Measurements from ENCODE around the gene ATP6V0B.
A peak's percentile ranks its signal among the peaks of the same experiment; 100 is the strongest.

ATP6V0B gene

DNA sequence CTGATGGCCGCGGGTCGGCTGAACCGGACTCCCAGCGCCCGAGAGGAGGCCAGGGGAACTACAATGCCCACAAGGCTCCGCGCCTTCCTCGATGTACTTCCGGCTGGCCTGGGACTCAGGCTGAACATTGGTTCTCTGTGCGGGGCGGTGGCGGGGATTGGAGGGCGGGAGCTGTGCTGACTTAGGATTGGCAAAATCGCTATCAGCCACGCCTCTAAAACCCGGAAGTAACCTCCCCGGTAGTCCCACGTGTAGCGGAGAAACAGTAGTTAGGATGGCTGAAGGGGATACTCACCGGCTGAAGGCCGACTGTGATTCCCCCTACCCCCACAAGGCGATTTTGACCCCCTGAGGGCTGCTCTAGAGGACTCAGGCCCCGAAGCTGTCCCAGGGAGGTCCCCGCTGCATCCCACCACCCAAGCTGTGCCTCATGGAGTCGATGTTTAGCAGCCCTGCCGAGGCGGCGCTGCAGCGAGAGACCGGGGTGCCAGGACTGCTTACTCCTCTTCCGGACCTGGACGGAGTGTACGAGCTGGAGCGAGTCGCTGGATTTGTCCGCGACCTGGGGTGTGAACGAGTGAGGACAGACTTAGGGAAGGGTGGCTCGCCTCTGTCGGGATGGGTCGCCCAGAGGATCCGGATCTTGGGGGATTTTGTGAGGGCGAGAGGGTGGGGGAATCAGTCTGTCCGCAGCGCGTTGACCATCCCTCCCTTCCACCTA, 4.9 kb upstream of the ATP6V0B start, which contains the start of gene DPH2:
TSS of gene DPH2 (plus strand) at position 265 of the 721 bp plus-strand sequence. CDS start at position 431, 166 bp downstream.
- DNase-seq: peak; percentile 88

DNA sequence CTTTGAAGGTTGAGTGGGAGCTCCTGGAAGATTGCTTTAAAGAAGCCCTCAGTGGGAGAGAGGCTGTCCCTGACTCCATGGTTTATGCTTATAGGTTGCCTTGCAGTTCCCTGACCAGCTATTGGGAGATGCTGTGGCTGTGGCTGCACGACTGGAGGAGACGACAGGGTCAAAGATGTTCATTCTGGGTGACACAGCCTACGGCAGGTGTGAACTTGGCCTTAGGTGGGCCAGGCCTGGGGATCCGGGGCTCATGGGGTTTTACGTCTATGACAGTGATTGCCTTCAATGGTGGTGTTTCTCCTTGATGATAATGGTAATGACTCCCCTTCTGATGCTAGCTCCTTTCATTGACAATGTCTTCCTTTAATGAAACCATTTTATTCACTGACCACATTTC, 4.3 kb upstream of the ATP6V0B start:
- DNase-seq: no peak

DNA sequence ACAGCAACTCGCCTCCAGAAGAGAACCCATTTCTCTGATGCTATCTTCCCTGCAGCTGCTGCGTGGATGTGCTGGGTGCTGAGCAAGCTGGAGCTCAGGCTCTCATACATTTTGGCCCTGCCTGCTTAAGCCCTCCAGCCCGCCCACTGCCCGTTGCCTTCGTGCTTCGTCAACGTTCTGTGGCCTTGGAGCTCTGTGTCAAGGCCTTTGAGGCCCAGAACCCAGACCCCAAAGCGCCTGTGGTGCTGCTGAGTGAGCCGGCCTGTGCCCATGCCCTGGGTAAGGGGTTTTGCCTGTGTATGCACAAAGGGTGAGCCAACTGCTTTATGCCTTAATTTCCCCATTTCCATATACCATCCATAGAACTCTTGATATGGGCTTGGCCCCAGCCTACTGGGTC, 3.8 kb upstream of the ATP6V0B start:
- no peak for DNase-seq

DNA sequence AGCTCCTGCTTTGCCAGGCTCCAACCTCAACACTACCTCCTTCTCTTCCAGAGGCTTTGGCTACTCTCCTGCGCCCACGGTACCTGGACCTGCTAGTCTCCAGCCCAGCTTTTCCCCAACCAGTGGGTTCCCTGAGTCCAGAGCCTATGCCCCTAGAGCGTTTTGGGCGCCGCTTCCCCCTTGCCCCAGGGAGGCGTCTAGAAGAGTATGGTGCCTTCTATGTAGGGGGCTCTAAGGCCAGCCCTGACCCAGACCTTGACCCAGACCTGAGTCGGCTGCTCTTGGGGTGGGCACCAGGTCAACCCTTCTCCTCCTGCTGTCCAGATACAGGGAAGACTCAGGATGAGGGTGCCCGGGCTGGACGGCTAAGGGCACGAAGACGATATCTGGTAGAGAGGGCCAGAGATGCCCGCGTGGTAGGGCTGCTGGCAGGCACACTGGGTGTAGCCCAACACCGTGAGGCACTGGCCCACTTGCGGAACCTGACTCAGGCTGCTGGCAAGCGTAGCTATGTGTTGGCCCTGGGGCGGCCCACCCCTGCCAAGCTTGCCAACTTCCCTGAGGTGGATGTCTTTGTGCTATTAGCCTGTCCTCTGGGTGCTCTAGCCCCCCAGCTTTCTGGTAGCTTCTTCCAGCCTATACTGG, 3.3 kb upstream of the ATP6V0B start:
- no peak for DNase-seq

DNA sequence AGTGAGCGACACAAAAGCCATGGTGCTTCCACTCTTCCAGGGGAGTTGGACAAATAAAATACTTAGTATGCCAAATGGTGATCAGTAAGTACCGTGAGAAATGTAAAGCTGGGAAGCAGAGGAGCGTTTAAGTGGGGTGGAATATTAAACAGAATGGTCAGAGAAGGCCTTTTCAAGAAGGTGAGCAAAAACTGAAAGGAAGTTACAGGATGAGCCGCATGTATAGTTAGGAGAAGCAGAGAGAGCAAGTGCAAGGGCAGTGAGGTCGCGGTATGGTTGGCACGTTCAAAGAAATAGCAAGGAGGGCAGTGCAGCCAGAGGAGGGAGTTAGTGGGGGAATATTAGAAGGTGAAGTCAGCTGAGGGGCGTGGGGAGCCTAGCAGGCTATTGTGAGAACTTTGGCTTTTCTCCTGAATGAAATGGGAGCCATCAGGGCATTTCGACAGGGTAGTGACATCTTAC, 748 bp upstream of the ATP6V0B start:
- DNase-seq: no peak

- DNase-seq: peak; percentile 52
Observed at GRCh38 chr1:43975249-43975961, 645 bp downstream of the ATP6V0B start.

GRCh38 chr1:43976045-43976444, 1.3 kb downstream of the ATP6V0B start:
- no peak for DNase-seq

DNA sequence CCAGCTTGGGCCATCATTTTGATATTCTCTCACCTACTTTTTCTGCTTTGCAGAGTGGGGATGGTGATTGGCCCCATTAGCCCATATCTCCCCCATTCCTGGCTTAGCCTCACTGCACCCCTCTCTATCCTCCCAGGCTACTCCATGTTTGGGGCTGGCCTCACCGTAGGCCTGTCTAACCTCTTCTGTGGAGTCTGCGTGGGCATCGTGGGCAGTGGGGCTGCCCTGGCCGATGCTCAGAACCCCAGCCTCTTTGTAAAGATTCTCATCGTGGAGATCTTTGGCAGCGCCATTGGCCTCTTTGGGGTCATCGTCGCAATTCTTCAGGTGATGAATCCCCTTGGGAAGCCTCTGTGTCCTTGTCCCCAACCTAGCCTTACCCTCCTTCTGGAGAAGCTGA, 2.1 kb downstream of the ATP6V0B start:
- DNase-seq: no peak

GRCh38 chr1:43977376-43978263, 2.9 kb downstream of the ATP6V0B start:
- no peak for DNase-seq

DNA sequence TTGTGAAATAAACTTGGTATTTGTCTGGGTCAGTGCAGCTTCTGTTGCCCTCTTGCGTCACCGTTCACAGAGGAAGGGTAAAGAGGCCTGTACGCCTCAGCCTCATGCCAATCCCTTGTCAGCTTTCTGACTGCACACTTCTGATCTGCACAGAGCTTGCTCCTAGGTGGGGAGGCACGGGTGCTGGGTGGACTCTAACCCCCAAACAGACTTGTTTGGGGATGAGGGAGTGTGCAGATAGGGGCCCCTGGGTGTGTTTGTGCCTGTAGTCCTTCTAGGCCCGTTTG, 3.4 kb downstream of the ATP6V0B start:
- no peak for DNase-seq

GRCh38 chr1:43978551-43979260, 3.9 kb downstream of the ATP6V0B start, which contains the start of gene B4GALT2:
Gene B4GALT2 (plus strand): TSS chr1:43979210. CDS start chr1:43981161, 1,951 bp downstream.
- DNase-seq: no peak

- DNase-seq: no peak
Observed at GRCh38 chr1:43979261-43979527, 4.4 kb downstream of the ATP6V0B start.

GRCh38 chr1:43979528-43980254, 4.9 kb downstream of the ATP6V0B start:
- no peak for DNase-seq

DNA sequence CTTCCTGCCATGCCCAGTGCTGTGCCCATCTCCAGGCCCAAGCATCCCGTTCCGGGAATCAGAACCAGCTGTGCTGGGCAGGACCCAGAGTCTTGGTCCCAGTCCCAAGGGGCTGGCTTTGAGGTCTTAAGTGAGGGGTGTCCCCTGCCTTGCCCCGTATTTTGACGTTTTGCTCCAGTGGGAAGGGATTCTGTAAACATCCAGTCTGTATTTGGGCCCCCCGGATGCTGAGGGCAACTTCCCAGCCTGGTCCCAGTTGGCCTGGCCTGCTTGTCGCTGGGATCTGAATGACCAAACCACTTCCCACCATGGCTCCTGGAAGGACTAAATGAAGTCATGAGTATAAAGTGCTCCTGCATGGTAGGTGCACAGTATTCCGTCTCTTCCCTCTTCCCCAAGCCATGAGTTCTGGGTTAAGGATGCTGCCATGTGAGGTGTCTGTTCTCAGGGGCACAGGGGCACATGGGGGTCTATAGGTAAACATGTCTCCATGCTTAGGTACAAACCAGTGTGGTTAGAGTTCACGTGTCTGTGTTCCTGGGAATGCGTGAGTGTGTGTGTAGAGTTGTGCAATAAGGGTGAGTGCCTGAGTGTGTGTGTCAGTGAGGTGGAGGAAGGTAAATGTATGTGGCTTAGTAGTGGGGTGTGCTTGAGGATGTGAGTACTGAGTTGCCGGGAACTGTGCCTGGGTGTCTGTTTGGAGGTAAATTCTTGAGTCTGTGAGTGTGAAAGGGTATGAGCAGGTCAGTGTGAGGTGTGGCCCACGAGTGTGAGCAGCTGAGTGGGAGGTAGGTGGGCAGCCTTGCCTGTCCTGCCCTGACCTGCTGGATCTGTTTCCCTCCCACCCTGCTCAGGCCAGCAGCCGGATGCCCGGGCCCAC, 5.7 kb downstream of the ATP6V0B start:
- no peak for DNase-seq

GRCh38 chr1:43981135-43981491, 6.4 kb downstream of the ATP6V0B start:
- DNase-seq: no peak

DNA sequence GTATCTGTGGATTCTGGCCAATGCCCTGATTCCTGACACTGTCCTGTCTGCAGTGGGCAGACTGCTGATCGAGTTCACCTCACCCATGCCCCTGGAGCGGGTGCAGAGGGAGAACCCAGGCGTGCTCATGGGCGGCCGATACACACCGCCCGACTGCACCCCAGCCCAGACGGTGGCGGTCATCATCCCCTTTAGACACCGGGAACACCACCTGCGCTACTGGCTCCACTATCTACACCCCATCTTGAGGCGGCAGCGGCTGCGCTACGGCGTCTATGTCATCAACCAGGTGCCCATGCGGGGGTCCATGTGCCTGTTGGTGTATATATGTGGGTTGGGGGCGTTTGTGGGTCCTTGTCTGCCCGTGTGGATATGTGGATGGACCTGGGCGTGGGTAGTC, 6.9 kb downstream of the ATP6V0B start:
- no peak for DNase-seq

- no peak for DNase-seq
Observed at GRCh38 chr1:43982241-43982640, 7.5 kb downstream of the ATP6V0B start.

GRCh38 chr1:43982808-43983207, 8.0 kb downstream of the ATP6V0B start:
- DNase-seq: no peak

DNA sequence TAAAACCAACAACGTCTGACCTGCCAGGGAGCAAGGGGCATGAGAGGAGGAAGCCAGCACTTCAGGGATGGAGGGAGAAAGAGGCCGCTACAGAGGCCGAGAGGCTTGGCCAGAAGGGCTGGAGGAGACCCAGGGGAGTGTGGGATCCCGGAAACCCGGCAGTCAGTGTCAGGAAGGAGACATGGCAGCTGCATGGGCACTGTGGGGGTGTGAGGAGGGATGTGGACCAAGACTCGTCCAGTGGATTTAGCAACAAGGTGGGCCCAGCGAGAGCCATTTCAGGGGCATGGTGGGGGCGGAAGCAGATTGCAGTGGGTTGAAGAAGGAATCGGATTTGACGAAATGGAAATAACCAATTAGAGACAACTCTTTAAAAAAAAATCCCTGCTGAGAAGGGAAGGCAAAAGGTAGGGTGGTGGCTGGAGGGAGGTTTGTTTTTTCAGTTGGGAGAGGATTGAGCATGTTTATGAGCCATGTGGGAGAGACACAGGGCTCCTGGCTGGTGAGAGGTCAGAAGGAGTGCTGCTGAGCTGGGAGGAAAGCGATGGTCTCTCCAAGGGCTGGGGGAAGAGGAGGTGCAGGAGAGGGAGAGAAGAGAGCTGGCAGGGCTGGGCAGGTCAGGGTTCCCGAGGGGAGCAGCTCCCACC, 8.6 kb downstream of the ATP6V0B start:
- DNase-seq: no peak

- no peak for DNase-seq
Observed at GRCh38 chr1:43984855-43985254, 10.1 kb downstream of the ATP6V0B start.

Measured in central memory CD4-positive, alpha-beta T cell (primary cell).